Lower lobe of right lung (tissue), 2 donors: ENCODE data around the gene SLC16A6. TPM values are rescaled to one million over a fixed set of nuclear protein-coding genes. Genes with fewer than 3 reads are reported as not detected.

ENCODE experiments used
- ATAC-seq, 2 donors: fragments of 200-7000 bp; cut with Tn5 transposase; one replicate each; pipeline ENCODE4 v1.9.1; 2020 to 2022; ENCODE audit warnings: mild to moderate bottlenecking in 2 of 2, moderate library complexity in 2 of 2
- DNase-seq: peaks from one replicate; pipeline ENCODE4 v3.0.0-alpha.2; 2020
- H3K27ac ChIP-seq: fragments of 200-600 bp; one replicate; pipeline ENCODE4 v1.8.0; 2022
- H3K27me3 ChIP-seq: fragments of 200-600 bp; one replicate; pipeline ENCODE4 v1.8.0; 2022; ENCODE audit warnings: low read depth
- H3K36me3 ChIP-seq: fragments of 200-600 bp; one replicate; pipeline ENCODE4 v1.8.0; 2022; ENCODE audit warnings: mild to moderate bottlenecking
- H3K4me1 ChIP-seq: fragments of 200-600 bp; one replicate; pipeline ENCODE4 v1.8.0; 2022
- H3K4me3 ChIP-seq: fragments of 200-600 bp; one replicate; pipeline ENCODE4 v1.8.0; 2022; ENCODE audit warnings: mild to moderate bottlenecking
- H3K9me3 ChIP-seq: fragments of 200-600 bp; one replicate; pipeline ENCODE4 v1.8.0; 2022
- intact Hi-C: fragments of 100-400 bp; cut with DNase I; formaldehyde crosslinking; loops from one replicate; pipeline ENCODE4 v1.11.0; 2022
- total RNA-seq: library from RNA; stranded (reverse); fragmentation: NEBNext Ultra II Directional; extraction: Animal tissue kit (Norgen Biotek cat#: 25700); gene quantifications from one replicate; pipeline ENCODE4 v1.2.1, GENCODE V29; 2021
- TF ChIP-seq, protein P1 (sequence below): fragments of 200-600 bp; IDR thresholded peaks from one replicate; pipeline ENCODE4 v1.8.0; 2022; ENCODE audit warnings: antibody characterized with exemption, mild to moderate bottlenecking
- donor health status: DM: no; HTN: yes; CAD: no; lungs with severe emphysema.

The SLC16A6 gene
- total RNA-seq, 1 donor from 2014 or later: 7.5 TPM

DNA sequence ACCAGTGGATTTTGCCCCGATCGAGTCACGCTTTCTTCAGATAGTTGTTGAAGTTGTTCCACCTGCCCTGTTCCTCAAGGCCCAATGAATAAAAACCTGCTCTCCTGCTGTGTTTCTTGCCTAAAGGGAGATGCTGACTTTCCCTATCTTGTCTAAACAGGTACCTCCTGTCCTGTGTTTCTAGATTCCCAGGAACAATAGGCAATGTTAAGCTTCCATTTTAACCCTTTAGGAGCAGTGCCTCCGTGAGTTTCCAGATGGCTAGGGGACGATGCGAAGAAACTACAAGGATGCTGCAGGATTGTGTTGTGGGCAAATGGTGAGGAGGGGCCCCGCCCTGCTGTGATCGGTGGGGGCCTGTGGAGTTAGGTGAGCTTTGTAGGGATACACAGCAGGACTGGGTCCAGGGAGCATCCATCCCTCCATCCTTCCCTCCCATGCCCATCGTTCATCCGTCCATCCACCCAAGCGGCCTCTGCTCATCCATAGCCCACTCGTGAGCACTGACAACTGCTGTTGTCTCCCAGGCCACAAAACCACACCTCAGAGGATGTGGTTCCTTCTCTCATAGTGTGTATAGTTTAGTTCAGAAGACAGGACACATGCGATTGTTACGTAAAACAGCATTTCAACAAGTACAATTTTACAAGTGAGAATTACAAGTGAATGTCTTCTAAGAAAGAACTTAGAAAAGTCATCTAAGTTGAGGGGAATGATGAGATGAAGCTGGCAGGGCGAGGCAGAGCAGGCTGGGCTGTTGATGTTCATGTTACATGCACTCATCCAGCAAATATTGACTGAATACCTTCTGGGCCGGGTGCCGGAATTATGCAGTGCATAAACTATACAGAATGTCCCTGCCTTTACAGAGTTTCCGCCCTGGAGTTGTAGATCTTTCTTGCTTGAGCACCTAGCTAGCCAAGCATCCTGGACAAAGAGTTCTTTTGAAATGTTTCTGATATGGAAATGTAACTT, 5.6 kb upstream of the SLC16A6 start:
- peak; percentile 24 to 38 for ATAC-seq
- H3K9me3 ChIP-seq: no peaks in the 10 kb centered on the region
- TF ChIP-seq, protein P1, sequence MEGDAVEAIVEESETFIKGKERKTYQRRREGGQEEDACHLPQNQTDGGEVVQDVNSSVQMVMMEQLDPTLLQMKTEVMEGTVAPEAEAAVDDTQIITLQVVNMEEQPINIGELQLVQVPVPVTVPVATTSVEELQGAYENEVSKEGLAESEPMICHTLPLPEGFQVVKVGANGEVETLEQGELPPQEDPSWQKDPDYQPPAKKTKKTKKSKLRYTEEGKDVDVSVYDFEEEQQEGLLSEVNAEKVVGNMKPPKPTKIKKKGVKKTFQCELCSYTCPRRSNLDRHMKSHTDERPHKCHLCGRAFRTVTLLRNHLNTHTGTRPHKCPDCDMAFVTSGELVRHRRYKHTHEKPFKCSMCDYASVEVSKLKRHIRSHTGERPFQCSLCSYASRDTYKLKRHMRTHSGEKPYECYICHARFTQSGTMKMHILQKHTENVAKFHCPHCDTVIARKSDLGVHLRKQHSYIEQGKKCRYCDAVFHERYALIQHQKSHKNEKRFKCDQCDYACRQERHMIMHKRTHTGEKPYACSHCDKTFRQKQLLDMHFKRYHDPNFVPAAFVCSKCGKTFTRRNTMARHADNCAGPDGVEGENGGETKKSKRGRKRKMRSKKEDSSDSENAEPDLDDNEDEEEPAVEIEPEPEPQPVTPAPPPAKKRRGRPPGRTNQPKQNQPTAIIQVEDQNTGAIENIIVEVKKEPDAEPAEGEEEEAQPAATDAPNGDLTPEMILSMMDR: no peak

DNA sequence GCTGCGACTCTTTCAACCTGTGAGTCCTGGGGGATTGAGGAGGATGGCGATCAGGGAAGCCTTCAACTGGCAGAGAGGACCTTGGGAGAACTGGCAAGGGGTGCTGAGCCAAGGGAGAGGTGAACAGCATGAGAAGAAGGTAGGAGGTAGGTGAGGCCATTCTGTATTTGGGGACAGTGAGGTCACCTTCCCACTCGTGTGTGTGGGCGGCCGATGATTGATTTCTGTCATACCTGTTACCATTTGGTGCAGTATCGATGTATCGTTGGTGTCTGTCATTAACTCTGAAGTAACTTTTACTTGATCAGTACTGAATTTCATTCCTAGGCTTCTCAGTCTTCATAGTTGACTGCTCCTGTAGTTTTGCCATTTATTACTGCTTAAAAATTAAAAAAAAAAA, 4.2 kb upstream of the SLC16A6 start:
- ATAC-seq: no peak

More for the DNA sequence above, 5.6 kb upstream of the SLC16A6 start:
- Histone ChIP-seq H3K36me3 (no peaks in the 10 kb centered on the region), H3K4me1 (peaks cover 12% of the 10 kb centered on the region), H3K4me3 (no peak overlapping the region), H3K27ac (peak overlapping the region; percentile 58), H3K27me3 (peaks cover 35% of the 10 kb centered on the region)
- intact Hi-C loops: no loop called here
- DNase-seq: no peak

DNA sequence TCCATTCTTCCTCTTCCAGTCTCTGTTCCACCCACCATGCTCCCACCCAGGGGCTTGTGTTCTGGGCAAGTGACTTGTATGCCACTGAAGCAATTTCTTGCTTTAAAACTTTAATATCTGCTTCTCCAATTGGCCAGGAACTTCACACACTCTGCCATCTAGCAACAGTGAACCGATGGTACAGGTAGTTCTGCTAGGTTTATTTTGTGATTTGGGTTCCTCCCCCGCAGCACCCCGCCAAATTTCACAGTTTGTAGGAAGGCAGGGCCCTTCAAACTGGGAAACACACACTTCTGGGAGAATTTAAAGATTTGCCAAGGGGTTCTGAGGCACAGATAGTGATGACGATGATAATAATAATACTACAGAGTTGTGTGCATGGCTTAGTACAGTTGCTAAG, 3.7 kb upstream of the SLC16A6 start:
- H3K9me3 ChIP-seq: no peaks in the 10 kb centered on the region
- ATAC-seq (no peak), DNase-seq (no peak)
- no peak overlapping the region for H3K27ac ChIP-seq
- H3K4me1 ChIP-seq: peaks cover 26% of the 10 kb centered on the region
- peaks cover 48% of the 10 kb centered on the region for H3K27me3 ChIP-seq
- intact Hi-C loops: no loop called here
- no peaks in the 10 kb centered on the region for H3K36me3 ChIP-seq
- no peak overlapping the region for H3K4me3 ChIP-seq
- TF ChIP-seq, protein P1: no peak

More for the DNA sequence above, 4.2 kb upstream of the SLC16A6 start:
- Histone ChIP-seq H3K27me3 (peaks cover 45% of the 10 kb centered on the region), H3K4me1 (peaks cover 22% of the 10 kb centered on the region), H3K27ac (no peak overlapping the region), H3K9me3 (no peaks in the 10 kb centered on the region), H3K36me3 (no peaks in the 10 kb centered on the region), H3K4me3 (no peak overlapping the region)
- TF ChIP-seq, protein P1: no peak
- intact Hi-C loops: no loop called here
- no peak for DNase-seq

DNA sequence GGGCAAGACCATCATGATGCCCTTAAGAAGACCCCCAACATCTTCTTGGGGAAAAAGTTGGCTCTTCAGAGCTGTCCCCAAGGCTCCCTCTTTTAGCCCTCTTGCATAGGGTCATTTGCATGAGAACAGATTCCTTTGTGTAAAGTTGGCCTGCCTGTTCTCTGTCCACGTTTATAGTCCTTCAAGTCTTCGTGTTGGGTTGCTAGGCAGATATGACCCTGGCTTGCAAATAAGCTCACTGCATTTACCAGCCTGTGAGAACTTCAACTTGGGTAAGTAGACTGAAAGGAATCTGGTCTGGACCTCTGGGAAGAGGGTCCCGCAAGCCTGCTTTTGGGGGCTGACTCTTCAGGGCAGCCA, 3.2 kb upstream of the SLC16A6 start:
- H3K36me3 ChIP-seq: no peaks in the 10 kb centered on the region
- H3K27me3 ChIP-seq: peaks cover 48% of the 10 kb centered on the region
- TF ChIP-seq, protein P1: no peak
- no peak overlapping the region for H3K27ac ChIP-seq
- H3K4me1 ChIP-seq: peaks cover 30% of the 10 kb centered on the region
- DNase-seq (no peak), ATAC-seq (no peak)
- H3K4me3 ChIP-seq: no peak overlapping the region
- H3K9me3 ChIP-seq: no peaks in the 10 kb centered on the region
- intact Hi-C loops: no loop called here

DNA sequence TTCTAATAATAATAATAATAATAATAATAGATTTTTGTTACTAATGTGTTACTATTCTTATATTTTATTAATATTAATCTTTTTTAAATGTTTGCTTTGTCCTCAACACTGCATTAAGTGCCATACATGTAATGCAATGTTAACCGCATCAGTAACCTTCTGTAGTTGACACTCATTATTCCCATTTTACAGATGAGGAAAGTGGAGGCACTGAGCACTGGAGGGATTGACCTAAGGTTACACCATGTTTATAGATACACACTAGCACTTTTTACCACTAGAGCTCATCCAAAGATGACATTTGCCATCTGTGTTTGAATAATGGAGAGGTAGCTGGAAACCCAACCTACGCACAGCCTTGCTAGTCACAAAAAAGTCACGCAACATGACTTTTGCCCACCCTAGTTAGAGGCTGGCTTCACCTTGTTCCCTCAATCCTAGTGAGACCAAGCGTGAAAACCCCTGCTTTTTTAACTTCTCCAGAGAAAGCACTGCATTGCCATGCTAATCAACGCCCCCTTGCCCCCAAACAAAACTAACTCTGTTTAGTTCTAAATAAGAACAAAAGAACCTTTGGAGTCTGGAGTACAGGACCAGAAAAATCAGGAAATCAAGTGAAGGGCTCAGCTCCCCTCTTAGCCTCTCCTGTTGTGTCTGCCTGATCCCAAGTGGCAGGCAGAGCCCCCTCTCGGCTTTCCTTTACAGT, 2.7 kb upstream of the SLC16A6 start:
- peaks cover 30% of the 10 kb centered on the region for H3K4me1 ChIP-seq
- ATAC-seq (no peak), DNase-seq (no peak)
- no peaks in the 10 kb centered on the region for H3K9me3 ChIP-seq
- no peak overlapping the region for H3K27ac ChIP-seq
- intact Hi-C loops: no loop called here
- no peaks in the 10 kb centered on the region for H3K36me3 ChIP-seq
- TF ChIP-seq, protein P1: no peak
- H3K4me3 ChIP-seq: no peak overlapping the region
- H3K27me3 ChIP-seq: peaks cover 48% of the 10 kb centered on the region
